ENCODE data around the gene MRTFB. TPM values are rescaled to one million over a fixed set of nuclear protein-coding genes. Genes with fewer than 3 reads are reported as not detected.

MRTFB gene
- total and polyA plus RNA-seq, 2 of the 13 experiments (the other 11 are each of a cell fraction or from before 2014, with no cell fraction given), result 11.4 to 14.0 TPM

DNA sequence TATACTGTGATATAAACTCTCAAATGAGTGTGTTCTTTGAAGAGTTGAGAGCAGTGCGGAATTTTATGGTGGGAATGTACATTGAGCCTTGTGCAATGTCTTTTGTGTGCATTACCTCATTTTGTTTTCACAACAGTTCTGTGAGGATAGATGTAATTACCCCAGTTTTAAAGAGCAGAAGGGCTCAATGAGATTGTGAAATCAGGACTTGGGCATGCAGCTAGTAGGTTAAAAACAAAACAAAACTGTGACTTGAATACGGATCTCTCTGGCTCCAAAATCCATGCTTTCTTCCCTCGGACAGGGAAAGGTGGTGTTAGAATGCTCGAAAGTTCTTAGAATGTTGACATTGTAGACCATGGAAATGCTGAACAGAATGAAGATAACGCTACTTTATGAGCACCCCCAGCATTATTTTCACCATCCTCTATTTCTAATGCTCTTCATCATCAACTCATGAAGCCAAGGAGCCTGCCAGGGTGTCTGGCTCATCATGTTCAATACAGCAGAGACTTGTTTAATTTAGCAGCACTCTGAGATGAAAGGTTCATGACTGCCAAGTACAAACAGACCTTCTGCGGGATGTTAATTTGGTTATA, 17.1 kb downstream of the MRTFB start (continued):
- TF ChIP-seq, protein P1, sequence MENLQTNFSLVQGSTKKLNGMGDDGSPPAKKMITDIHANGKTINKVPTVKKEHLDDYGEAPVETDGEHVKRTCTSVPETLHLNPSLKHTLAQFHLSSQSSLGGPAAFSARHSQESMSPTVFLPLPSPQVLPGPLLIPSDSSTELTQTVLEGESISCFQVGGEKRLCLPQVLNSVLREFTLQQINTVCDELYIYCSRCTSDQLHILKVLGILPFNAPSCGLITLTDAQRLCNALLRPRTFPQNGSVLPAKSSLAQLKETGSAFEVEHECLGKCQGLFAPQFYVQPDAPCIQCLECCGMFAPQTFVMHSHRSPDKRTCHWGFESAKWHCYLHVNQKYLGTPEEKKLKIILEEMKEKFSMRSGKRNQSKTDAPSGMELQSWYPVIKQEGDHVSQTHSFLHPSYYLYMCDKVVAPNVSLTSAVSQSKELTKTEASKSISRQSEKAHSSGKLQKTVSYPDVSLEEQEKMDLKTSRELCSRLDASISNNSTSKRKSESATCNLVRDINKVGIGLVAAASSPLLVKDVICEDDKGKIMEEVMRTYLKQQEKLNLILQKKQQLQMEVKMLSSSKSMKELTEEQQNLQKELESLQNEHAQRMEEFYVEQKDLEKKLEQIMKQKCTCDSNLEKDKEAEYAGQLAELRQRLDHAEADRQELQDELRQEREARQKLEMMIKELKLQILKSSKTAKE (CRISPR knock-in tag; IDR thresholded peaks at IDR 0.05; ENCODE audit: borderline replicate concordance), result no peak
- TF ChIP-seq REXO4 (CRISPR knock-in tag; IDR thresholded peaks at IDR 0.05; ENCODE audit: borderline replicate concordance), result no peak
- 0 out of 2 replicates have a peak, but pooled peaks have one; percentile 14 for TF ChIP-seq SIN3B (IDR thresholded peaks at IDR 0.05; ENCODE audit: low read length)
- TF ChIP-seq, protein P2, sequence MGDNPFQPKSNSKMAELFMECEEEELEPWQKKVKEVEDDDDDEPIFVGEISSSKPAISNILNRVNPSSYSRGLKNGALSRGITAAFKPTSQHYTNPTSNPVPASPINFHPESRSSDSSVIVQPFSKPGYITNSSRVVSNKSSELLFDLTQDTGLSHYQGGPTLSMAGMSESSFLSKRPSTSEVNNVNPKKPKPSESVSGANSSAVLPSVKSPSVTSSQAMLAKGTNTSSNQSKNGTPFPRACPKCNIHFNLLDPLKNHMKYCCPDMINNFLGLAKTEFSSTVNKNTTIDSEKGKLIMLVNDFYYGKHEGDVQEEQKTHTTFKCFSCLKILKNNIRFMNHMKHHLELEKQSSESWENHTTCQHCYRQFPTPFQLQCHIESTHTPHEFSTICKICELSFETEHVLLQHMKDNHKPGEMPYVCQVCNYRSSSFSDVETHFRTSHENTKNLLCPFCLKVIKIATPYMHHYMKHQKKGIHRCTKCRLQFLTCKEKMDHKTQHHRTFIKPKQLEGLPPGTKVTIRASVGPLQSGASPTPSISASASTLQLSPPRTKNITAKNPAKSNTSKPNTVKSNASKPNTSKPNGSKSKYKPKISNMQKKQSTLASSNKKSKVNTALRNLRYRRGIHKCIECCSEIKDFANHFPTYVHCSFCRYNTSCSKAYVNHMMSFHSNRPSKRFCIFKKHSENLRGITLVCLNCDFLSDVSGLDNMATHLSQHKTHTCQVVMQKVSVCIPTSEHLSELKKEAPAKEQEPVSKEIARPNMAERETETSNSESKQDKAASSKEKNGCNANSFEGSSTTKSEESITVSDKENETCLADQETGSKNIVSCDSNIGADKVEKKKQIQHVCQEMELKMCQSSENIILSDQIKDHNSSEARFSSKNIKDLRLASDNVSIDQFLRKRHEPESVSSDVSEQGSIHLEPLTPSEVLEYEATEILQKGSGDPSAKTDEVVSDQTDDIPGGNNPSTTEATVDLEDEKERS (CRISPR knock-in tag; IDR thresholded peaks at IDR 0.05), result peak; percentile 93
- TF ChIP-seq NFKBIZ (CRISPR knock-in tag; IDR thresholded peaks at IDR 0.05), result peak; percentile 71; the same call in 1 of the 2 replicates
- TF ChIP-seq WIZ (CRISPR knock-in tag; IDR thresholded peaks at IDR 0.05), result no peak; the same call in 1 of the 2 replicates
- TF ChIP-seq CAMTA2 (CRISPR knock-in tag; IDR thresholded peaks at IDR 0.05; ENCODE audit: borderline replicate concordance), result no peak
- TF ChIP-seq, protein P3, sequence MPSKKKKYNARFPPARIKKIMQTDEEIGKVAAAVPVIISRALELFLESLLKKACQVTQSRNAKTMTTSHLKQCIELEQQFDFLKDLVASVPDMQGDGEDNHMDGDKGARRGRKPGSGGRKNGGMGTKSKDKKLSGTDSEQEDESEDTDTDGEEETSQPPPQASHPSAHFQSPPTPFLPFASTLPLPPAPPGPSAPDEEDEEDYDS (CRISPR knock-in tag; IDR thresholded peaks at IDR 0.05), result peak; percentile 23; the same call in 1 of the 2 replicates
- peak; percentile 70; the same call in 1 of the 2 replicates for TF ChIP-seq NAIF1 (CRISPR knock-in tag; IDR thresholded peaks at IDR 0.05; ENCODE audit: borderline replicate concordance)
- TF ChIP-seq, protein P4, sequence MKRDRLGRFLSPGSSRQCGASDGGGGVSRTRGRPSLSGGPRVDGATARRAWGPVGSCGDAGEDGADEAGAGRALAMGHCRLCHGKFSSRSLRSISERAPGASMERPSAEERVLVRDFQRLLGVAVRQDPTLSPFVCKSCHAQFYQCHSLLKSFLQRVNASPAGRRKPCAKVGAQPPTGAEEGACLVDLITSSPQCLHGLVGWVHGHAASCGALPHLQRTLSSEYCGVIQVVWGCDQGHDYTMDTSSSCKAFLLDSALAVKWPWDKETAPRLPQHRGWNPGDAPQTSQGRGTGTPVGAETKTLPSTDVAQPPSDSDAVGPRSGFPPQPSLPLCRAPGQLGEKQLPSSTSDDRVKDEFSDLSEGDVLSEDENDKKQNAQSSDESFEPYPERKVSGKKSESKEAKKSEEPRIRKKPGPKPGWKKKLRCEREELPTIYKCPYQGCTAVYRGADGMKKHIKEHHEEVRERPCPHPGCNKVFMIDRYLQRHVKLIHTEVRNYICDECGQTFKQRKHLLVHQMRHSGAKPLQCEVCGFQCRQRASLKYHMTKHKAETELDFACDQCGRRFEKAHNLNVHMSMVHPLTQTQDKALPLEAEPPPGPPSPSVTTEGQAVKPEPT (CRISPR knock-in tag; IDR thresholded peaks at IDR 0.05; ENCODE audit: low read depth), result no peak
- peak; percentile 71; the same call in 1 of the 2 replicates for TF ChIP-seq KDM1A (CRISPR knock-in tag; IDR thresholded peaks at IDR 0.05)
- peak; percentile 45; the same call in 1 of the 2 replicates for TF ChIP-seq ZSCAN31 (CRISPR knock-in tag; IDR thresholded peaks at IDR 0.05; ENCODE audit: low read depth)
- TF ChIP-seq NFRKB (IDR thresholded peaks at IDR 0.05), result no peak
- TF ChIP-seq KDM2A (CRISPR knock-in tag; IDR thresholded peaks at IDR 0.05; ENCODE audit: borderline replicate concordance, low read depth), result no peak
- peak; percentile 54 for TF ChIP-seq PPARG (CRISPR knock-in tag; conservative IDR thresholded peaks at IDR 0.05)
- TF ChIP-seq KLF6 (CRISPR knock-in tag; IDR thresholded peaks at IDR 0.05), result peak; percentile 93
- TF ChIP-seq ZNF124 (CRISPR knock-in tag; IDR thresholded peaks at IDR 0.05), result peak; percentile 73; the same call in 1 of the 2 replicates
- TF ChIP-seq RXRB (CRISPR knock-in tag; IDR thresholded peaks at IDR 0.05; ENCODE audit: borderline replicate concordance), result peak; percentile 86
- peak; percentile 89 for TF ChIP-seq HDAC2 (CRISPR knock-in tag; IDR thresholded peaks at IDR 0.05)
- peak; percentile 44; the same call in 1 of the 2 replicates for TF ChIP-seq HOXA3 (CRISPR knock-in tag; IDR thresholded peaks at IDR 0.05)
- TF ChIP-seq, protein P5, sequence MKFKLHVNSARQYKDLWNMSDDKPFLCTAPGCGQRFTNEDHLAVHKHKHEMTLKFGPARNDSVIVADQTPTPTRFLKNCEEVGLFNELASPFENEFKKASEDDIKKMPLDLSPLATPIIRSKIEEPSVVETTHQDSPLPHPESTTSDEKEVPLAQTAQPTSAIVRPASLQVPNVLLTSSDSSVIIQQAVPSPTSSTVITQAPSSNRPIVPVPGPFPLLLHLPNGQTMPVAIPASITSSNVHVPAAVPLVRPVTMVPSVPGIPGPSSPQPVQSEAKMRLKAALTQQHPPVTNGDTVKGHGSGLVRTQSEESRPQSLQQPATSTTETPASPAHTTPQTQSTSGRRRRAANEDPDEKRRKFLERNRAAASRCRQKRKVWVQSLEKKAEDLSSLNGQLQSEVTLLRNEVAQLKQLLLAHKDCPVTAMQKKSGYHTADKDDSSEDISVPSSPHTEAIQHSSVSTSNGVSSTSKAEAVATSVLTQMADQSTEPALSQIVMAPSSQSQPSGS (CRISPR knock-in tag; IDR thresholded peaks at IDR 0.05), result peak; percentile 100

Data from HepG2 (cell line).